Loucy (cell line): ENCODE measurements around the gene OR4D1.
"Not testable (repeated sequence)": the region's sequence is repeated elsewhere in the genome, so short reads cannot be mapped to it uniquely, and the experiment has no call there.

ENCODE experiments used
- H2AFZ ChIP-seq: fragments of 200-600 bp; sonication (generic); 2 replicates; pipeline ENCODE4 v1.6.0; 2016; ENCODE audit warnings: antibody characterized with exemption, mild to moderate bottlenecking, low read length, moderate library complexity
- H3F3A ChIP-seq: fragments of 200-600 bp; 2 replicates; pipeline ENCODE4 v1.6.0; 2016; ENCODE audit warnings: antibody characterized with exemption, low read depth, mild to moderate bottlenecking
- H3K27me3 ChIP-seq: fragments of 200-600 bp; sonication (generic); 2 replicates; pipeline ENCODE4 v1.6.1; 2014; ENCODE audit warnings: low read length, mild to moderate bottlenecking; ENCODE audit not compliant: insufficient read depth, poor library complexity, severe bottlenecking
- H3K36me3 ChIP-seq: fragments of 200-600 bp; sonication (generic); 2 replicates; pipeline ENCODE4 v1.6.1; 2016; ENCODE audit warnings: low read length; ENCODE audit not compliant: insufficient read depth
- H3K4me1 ChIP-seq: fragments of 200-600 bp; sonication (generic); 2 replicates; pipeline ENCODE4 v1.5.1; 2014; ENCODE audit warnings: low read length, mild to moderate bottlenecking; ENCODE audit not compliant: insufficient read depth, poor library complexity, severe bottlenecking
- H3K4me2 ChIP-seq: fragments of 200-600 bp; sonication (generic); 2 replicates; pipeline ENCODE4 v1.6.0; 2014; ENCODE audit warnings: antibody characterized with exemption, low read length, low read depth, mild to moderate bottlenecking; ENCODE audit not compliant: poor library complexity, severe bottlenecking
- H3K4me3 ChIP-seq: fragments of 200-600 bp; sonication (generic); 2 replicates; pipeline ENCODE4 v1.5.1; 2014; ENCODE audit warnings: low read length, mild to moderate bottlenecking, mixed read lengths; ENCODE audit not compliant: poor library complexity, severe bottlenecking
- H3K79me2 ChIP-seq: fragments of 200-600 bp; sonication (generic); 2 replicates; pipeline ENCODE4 v1.6.1; 2014; ENCODE audit warnings: low read length; ENCODE audit not compliant: insufficient read depth
- H3K9ac ChIP-seq: fragments of 200-600 bp; sonication (generic); 2 replicates; pipeline ENCODE4 v1.6.0; 2014; ENCODE audit warnings: mild to moderate bottlenecking, low read depth, low read length, moderate library complexity; ENCODE audit not compliant: poor library complexity, severe bottlenecking
- H3K9me2 ChIP-seq: fragments of 200-600 bp; sonication (generic); replicated peaks from 2 replicates; pipeline ENCODE4 v1.6.1; 2016; ENCODE audit warnings: low read depth, low read length, mixed read lengths
- H3K9me3 ChIP-seq: fragments of 200-600 bp; sonication (generic); 2 replicates; pipeline ENCODE4 v1.6.1; 2014; ENCODE audit warnings: mild to moderate bottlenecking, antibody characterized with exemption, low read length, low read depth; ENCODE audit not compliant: insufficient read depth
- H4K20me1 ChIP-seq: fragments of 200-600 bp; sonication (generic); 2 replicates; pipeline ENCODE4 v1.6.0; 2014; ENCODE audit warnings: antibody characterized with exemption, low read length, mild to moderate bottlenecking; ENCODE audit not compliant: insufficient read depth, poor library complexity, severe bottlenecking
- CTCF ChIP-seq: fragments of 200-600 bp; sonication (generic); conservative IDR thresholded peaks from 2 replicates; pipeline ENCODE4 v1.5.1; 2014; ENCODE audit warnings: mild to moderate bottlenecking, antibody characterized with exemption, low read length
- EZH2phosphoT487 ChIP-seq: fragments of 200-600 bp; IDR thresholded peaks from 2 replicates; pipeline ENCODE4 v1.6.1; 2018; ENCODE audit warnings: antibody characterized with exemption, mild to moderate bottlenecking, moderate library complexity, borderline replicate concordance

Gene OR4D1

GRCh38 chr17:58141505-58141904, 6.7 kb upstream of the OR4D1 start:
- Histone ChIP-seq H3K4me2 (no peak overlapping the region), H3K36me3 (no peaks in the 10 kb centered on the region), H4K20me1 (no peaks in the 10 kb centered on the region), H3K27me3 (no peaks in the 10 kb centered on the region), H3F3A (no peaks in the 10 kb centered on the region), H3K4me1 (no peaks in the 10 kb centered on the region), H3K79me2 (no peaks in the 10 kb centered on the region), H3K9ac (no peak overlapping the region), H3K9me3 (peaks cover 18% of the 10 kb centered on the region; the same call in 1 of the 2 replicates), H3K4me3 (no peak overlapping the region), H3K9me2 (no peaks in the 10 kb centered on the region), H2AFZ (no peak overlapping the region)
- TF ChIP-seq EZH2phosphoT487 (no peak), CTCF (no peak)

DNA sequence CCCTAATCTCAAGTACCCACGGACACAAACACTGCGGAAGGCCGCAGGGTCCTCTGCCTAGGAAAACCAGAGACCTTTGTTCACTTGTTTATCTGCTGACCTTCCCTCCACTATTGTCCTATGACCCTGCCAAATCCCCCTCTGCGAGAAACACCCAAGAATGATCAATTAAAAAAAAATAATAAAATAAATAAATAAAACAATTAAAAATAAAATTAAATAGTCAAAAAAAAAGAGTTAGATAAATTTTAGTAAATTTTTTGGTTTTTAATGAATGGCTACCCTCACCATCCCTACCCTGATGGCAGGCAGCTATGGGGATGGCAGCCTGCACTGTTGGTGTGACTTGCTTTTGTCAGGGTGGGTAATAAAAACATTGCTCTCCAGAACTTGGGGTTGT, 4.8 kb upstream of the OR4D1 start:
- not testable (repeated sequence) for H3K4me3 ChIP-seq, H3K9ac ChIP-seq, H3K4me1 ChIP-seq, H3K4me2 ChIP-seq, H2AFZ ChIP-seq, H3K9me2 ChIP-seq, H3K79me2 ChIP-seq, H3K36me3 ChIP-seq, H3K27me3 ChIP-seq, H4K20me1 ChIP-seq, H3F3A ChIP-seq
- H3K9me3 ChIP-seq = peaks cover 18% of the 10 kb centered on the region; the same call in 1 of the 2 replicates

DNA sequence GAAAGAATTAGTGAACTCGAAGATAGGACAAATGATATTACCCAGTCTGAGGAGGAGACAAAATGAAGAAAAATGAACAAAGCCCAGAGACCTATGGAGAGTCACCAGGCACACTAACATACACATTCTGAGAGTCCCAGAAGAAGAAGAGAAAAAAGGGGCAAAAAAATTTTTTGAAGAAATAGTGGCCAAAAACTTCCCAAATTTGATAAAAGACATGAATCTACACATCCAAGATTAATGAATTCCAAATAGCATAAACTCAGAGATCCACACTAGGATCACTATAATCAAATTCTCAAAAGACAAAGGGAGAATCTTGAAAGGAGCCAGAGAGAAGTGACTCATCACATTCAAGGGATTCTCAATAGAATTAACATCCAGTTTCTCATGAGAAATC, 3.4 kb upstream of the OR4D1 start:
- no peak for TF ChIP-seq CTCF
- TF ChIP-seq EZH2phosphoT487 = no peak
- Histone ChIP-seq H3K4me2 (no peak overlapping the region), H3K27me3 (peaks cover 11% of the 10 kb centered on the region), H2AFZ (no peak overlapping the region), H3K4me1 (no peaks in the 10 kb centered on the region), H3K9me2 (no peaks in the 10 kb centered on the region), H3K4me3 (no peak overlapping the region), H4K20me1 (no peaks in the 10 kb centered on the region), H3K36me3 (no peaks in the 10 kb centered on the region), H3K9ac (no peak overlapping the region), H3K9me3 (peaks cover 18% of the 10 kb centered on the region; the same call in 1 of the 2 replicates), H3K79me2 (no peaks in the 10 kb centered on the region), H3F3A (no peaks in the 10 kb centered on the region)

DNA sequence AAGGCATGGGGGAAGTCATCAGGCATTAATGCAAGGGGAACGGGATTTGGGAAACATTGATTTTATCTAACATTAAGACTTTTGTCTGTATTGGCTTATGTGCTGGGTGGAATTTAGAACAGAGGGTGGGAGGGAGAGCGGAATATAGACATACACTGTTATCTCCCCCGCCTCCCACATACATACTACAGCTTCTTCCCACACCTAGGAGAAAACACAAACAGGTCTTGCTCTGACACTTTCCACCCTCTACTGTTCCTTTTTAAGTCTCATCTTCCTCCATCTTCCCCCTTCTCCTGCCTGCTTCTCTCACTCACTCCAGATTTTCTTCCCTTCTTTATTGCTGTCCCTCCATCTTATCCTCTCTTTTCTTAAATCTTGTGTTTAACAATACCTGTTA, 425 bp downstream of the OR4D1 start:
- Histone ChIP-seq H3K79me2 (no peaks in the 10 kb centered on the region), H3K27me3 (peaks cover 11% of the 10 kb centered on the region), H3K9ac (no peak overlapping the region), H2AFZ (no peak overlapping the region), H3K4me1 (peaks cover 13% of the 10 kb centered on the region), H4K20me1 (no peaks in the 10 kb centered on the region), H3K4me3 (no peak overlapping the region), H3F3A (peaks cover 3% of the 10 kb centered on the region; the same call in 1 of the 2 replicates), H3K9me2 (no peaks in the 10 kb centered on the region), H3K4me2 (no peak overlapping the region), H3K36me3 (no peaks in the 10 kb centered on the region), H3K9me3 (peaks cover 17% of the 10 kb centered on the region; the same call in 1 of the 2 replicates)
- TF ChIP-seq EZH2phosphoT487 = no peak
